Activated T-helper 17 cell treated with anti-CD3 and anti-CD28 coated beads, Interleukin-2, amount 50 U/mL, for 72 hours (primary cell): ENCODE results near the gene LNPEP. TPM values are rescaled to one million over a fixed set of nuclear protein-coding genes. Genes with fewer than 3 reads are reported as not detected.

ENCODE experiments used
- ATAC-seq: fragments of 150-1000 bp; cut with Tn5 transposase; replicated peaks from 2 replicates; pipeline ENCODE4 v1.10.0; 2021; ENCODE audit warnings: mild to moderate bottlenecking, moderate library complexity
- H3K27ac Mint-ChIP-seq: one replicate; pipeline ENCODE4 v1.8.0; 2022; ENCODE audit warnings: mixed read lengths
- H3K27me3 Mint-ChIP-seq: one replicate; pipeline ENCODE4 v1.8.0; 2022; ENCODE audit warnings: mixed read lengths
- H3K36me3 Mint-ChIP-seq: one replicate; pipeline ENCODE4 v1.8.0; 2022; ENCODE audit warnings: low read depth, mild to moderate bottlenecking, mixed read lengths
- H3K4me1 Mint-ChIP-seq: one replicate; pipeline ENCODE4 v1.8.0; 2022; ENCODE audit warnings: mixed read lengths
- H3K4me3 Mint-ChIP-seq: one replicate; pipeline ENCODE4 v1.8.0; 2022; ENCODE audit warnings: mild to moderate bottlenecking, mixed read lengths
- H3K9me3 Mint-ChIP-seq: one replicate; pipeline ENCODE4 v1.8.0; 2022; ENCODE audit warnings: mixed read lengths
- total RNA-seq, 2 donors: library from RNA; stranded (reverse); gene quantifications; one replicate each; pipeline ENCODE4 v1.2.3, GENCODE V29; 2022

Gene LNPEP
- total RNA-seq, 2 donors from 2014 or later: 45.0 to 52.7 TPM

- H3K36me3 Mint-ChIP-seq: peaks cover 84% of the 10 kb centered on the region
Measured at GRCh38 chr5:96984506-96985192, 48.8 kb downstream of the LNPEP start.

GRCh38 chr5:96986450-96986849 is 50.6 kb downstream of the LNPEP start:
- Mint-ChIP-seq H3K27ac (peak overlapping the region; percentile 39), H3K9me3 (no peaks in the 10 kb centered on the region), H3K4me3 (no peak overlapping the region), H3K4me1 (peaks cover 30% of the 10 kb centered on the region), H3K27me3 (no peaks in the 10 kb centered on the region), H3K36me3 (peaks cover 84% of the 10 kb centered on the region)
- ATAC-seq: peak; percentile 76

More at GRCh38 chr5:96984506-96985192, 48.8 kb downstream of the LNPEP start:
- Mint-ChIP-seq H3K4me3 (no peak overlapping the region), H3K27ac (peak overlapping the region; percentile 29), H3K9me3 (no peaks in the 10 kb centered on the region), H3K4me1 (peaks cover 22% of the 10 kb centered on the region), H3K27me3 (no peaks in the 10 kb centered on the region)
- no peak for ATAC-seq

GRCh38 chr5:96990102-96990501 is 54.2 kb downstream of the LNPEP start:
- Mint-ChIP-seq H3K4me3 (no peak overlapping the region), H3K9me3 (no peaks in the 10 kb centered on the region), H3K27ac (no peak overlapping the region), H3K27me3 (no peaks in the 10 kb centered on the region), H3K4me1 (peaks cover 22% of the 10 kb centered on the region), H3K36me3 (peaks cover 95% of the 10 kb centered on the region)
- ATAC-seq: no peak

DNA sequence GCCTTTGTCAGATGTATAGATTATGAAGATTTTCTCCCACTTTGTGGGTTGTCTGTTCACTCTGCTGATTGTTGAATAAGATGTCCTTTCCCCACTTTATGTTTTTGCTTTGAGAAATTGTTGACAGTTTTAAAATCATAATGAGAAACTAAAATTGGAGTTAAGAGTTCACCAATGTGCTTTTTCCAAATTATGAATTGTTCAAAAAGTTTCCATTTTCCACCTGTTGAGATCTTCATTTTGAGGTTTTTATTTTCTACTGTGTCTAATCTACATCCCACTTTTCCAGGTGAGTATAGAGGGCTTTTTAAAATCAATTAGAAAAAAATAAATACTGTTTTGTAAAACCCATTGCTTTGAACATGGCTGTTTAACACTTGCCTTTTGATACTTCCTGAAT is 55.8 kb downstream of the LNPEP start:
- no peaks in the 10 kb centered on the region for H3K27me3 Mint-ChIP-seq

GRCh38 chr5:96993760-96994159 is 57.9 kb downstream of the LNPEP start:
- H3K36me3 Mint-ChIP-seq: peaks cover 67% of the 10 kb centered on the region
- peak overlapping the region; percentile 59 for H3K27ac Mint-ChIP-seq
- ATAC-seq: peak; percentile 50
- peaks cover 18% of the 10 kb centered on the region for H3K4me1 Mint-ChIP-seq
- no peak overlapping the region for H3K4me3 Mint-ChIP-seq
- no peaks in the 10 kb centered on the region for H3K9me3 Mint-ChIP-seq
- H3K27me3 Mint-ChIP-seq: no peaks in the 10 kb centered on the region

More for the DNA sequence above, 55.8 kb downstream of the LNPEP start:
- Mint-ChIP-seq H3K4me3 (no peak overlapping the region), H3K27ac (peak overlapping the region; percentile 71), H3K9me3 (no peaks in the 10 kb centered on the region), H3K4me1 (peaks cover 12% of the 10 kb centered on the region), H3K36me3 (peaks cover 86% of the 10 kb centered on the region)
- no peak for ATAC-seq

GRCh38 chr5:96994493-96994892 is 58.6 kb downstream of the LNPEP start:
- Mint-ChIP-seq H3K4me3 (no peak overlapping the region), H3K27me3 (no peaks in the 10 kb centered on the region), H3K27ac (peak overlapping the region; percentile 59), H3K9me3 (no peaks in the 10 kb centered on the region), H3K36me3 (peaks cover 63% of the 10 kb centered on the region), H3K4me1 (peaks cover 20% of the 10 kb centered on the region)
- peak; percentile 82 for ATAC-seq

DNA sequence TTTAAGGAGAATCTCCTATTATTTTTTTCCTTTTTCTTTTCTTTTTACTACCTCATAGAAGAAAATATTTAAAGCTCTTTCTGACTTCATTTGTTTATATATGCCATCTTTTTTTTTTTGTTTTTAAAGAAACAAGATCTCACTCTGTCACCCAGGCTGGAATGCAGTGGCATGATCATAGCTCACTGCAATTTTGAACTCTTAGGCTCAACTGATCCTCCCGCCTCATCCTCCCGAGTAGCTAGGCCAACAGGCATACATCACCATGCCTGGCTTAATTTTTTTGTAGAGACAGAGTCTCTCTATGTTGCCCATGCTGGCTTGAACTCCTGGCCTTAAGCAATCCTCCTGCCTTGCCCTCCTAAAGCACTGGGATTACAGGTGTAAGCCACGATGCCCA is 59.5 kb downstream of the LNPEP start:
- Mint-ChIP-seq H3K9me3 (no peaks in the 10 kb centered on the region), H3K4me1 (peaks cover 14% of the 10 kb centered on the region), H3K36me3 (peaks cover 54% of the 10 kb centered on the region), H3K4me3 (no peak overlapping the region), H3K27me3 (no peaks in the 10 kb centered on the region), H3K27ac (peak overlapping the region; percentile 78)
- no peak for ATAC-seq

DNA sequence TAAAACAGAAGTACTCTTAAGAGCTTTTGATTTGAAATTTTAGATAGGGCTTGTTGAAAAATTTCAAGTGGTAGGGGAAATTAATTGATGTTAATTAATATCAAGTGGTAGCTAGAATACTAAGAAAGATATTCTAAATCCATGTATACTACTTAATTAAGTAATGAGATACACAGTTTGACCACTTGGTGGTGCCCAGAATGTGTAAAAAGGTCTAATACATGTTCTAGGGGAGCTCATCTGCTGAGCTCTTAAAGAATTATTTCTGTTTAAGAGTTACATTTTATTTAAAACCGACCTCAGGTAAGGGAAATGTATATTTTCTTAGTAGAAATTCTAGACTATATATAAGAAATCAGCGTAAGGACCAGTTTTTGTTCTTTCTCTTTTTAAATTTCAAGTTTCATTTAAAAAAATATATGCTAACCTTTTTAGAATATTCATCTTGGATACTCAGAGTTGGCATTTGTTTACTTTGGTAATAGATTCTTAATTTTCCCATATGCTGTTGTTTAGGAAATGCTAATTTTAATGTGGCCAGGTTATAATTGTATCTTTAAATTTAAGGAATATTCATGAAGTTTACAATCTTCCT is 61.5 kb downstream of the LNPEP start:
- no peak for ATAC-seq
- H3K4me3 Mint-ChIP-seq: no peak overlapping the region
- H3K27me3 Mint-ChIP-seq: no peaks in the 10 kb centered on the region
- no peaks in the 10 kb centered on the region for H3K9me3 Mint-ChIP-seq
- peaks cover 8% of the 10 kb centered on the region for H3K4me1 Mint-ChIP-seq
- H3K27ac Mint-ChIP-seq: no peak overlapping the region
- H3K36me3 Mint-ChIP-seq: peaks cover 34% of the 10 kb centered on the region

- Mint-ChIP-seq H3K4me3 (no peak overlapping the region), H3K9me3 (no peaks in the 10 kb centered on the region), H3K27me3 (no peaks in the 10 kb centered on the region), H3K27ac (no peak overlapping the region), H3K36me3 (peaks cover 9% of the 10 kb centered on the region), H3K4me1 (peaks cover 14% of the 10 kb centered on the region)
- no peak for ATAC-seq
Measured at GRCh38 chr5:96999856-97000255, 64.0 kb downstream of the LNPEP start.

- Mint-ChIP-seq H3K9me3 (no peaks in the 10 kb centered on the region), H3K4me3 (no peak overlapping the region), H3K36me3 (peaks cover 4% of the 10 kb centered on the region), H3K27me3 (no peaks in the 10 kb centered on the region), H3K4me1 (peaks cover 15% of the 10 kb centered on the region), H3K27ac (no peak overlapping the region)
- ATAC-seq: no peak
Measured at GRCh38 chr5:97000391-97000790, 64.5 kb downstream of the LNPEP start.

DNA sequence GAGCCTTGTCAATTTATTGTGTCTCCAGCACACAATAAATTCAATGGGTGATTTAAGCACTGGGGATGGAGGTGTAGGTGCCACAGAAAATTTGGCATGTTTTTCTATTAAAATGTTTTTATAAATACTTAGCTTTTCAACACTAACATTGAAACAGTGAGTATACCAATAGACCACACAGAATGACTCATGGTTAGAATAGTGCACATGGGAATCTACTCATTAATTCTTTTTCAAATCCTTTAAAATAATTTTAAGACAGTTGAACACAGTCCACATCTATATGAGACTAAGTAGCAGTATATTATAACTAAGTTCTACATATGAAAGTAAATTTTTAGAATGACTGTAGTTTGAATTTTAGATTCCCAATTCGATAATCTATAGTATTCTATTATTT is 67.1 kb downstream of the LNPEP start:
- Mint-ChIP-seq H3K36me3 (peaks cover 15% of the 10 kb centered on the region), H3K4me3 (no peak overlapping the region), H3K4me1 (peaks cover 20% of the 10 kb centered on the region), H3K27me3 (no peaks in the 10 kb centered on the region), H3K27ac (no peak overlapping the region), H3K9me3 (no peaks in the 10 kb centered on the region)
- peak; percentile 45 for ATAC-seq

- H3K27me3 Mint-ChIP-seq: no peaks in the 10 kb centered on the region
- peak; percentile 89 for ATAC-seq
- H3K4me3 Mint-ChIP-seq: no peak overlapping the region
- peaks cover 20% of the 10 kb centered on the region for H3K4me1 Mint-ChIP-seq
- H3K36me3 Mint-ChIP-seq: peaks cover 25% of the 10 kb centered on the region
- no peaks in the 10 kb centered on the region for H3K9me3 Mint-ChIP-seq
- H3K27ac Mint-ChIP-seq: peak overlapping the region; percentile 69
Measured at GRCh38 chr5:97004423-97005060, 68.7 kb downstream of the LNPEP start.

DNA sequence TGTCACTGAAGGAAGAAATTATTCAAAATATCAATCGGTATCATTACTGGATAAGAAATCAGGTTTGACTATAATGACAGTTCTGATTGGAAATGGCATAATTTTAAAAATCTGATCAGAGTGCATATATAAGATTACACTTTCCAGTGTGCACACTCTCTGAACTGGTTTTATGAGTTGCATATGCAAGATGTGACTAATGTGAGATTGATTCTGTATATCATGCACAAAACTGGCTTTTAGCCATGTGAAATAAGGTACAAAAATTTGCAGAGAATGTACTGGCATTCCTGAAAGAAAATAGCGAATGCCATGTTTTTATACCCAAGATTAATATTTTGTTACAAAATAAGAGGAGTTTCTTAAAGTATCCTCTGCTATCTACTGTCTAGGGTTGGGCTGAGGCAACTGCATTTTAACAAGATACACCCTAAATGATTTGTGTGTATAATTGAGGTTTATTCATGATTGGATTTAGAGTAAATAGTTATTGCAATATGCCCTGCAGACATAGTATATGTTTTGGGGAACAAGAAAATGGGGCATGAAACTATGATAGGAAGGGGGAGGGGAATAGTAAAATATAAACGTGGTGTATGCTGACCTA is 70.7 kb downstream of the LNPEP start:
- no peak for ATAC-seq
- Mint-ChIP-seq H3K36me3 (peaks cover 41% of the 10 kb centered on the region), H3K27me3 (no peaks in the 10 kb centered on the region), H3K27ac (no peak overlapping the region), H3K9me3 (no peaks in the 10 kb centered on the region), H3K4me3 (no peak overlapping the region), H3K4me1 (peaks cover 26% of the 10 kb centered on the region)

- H3K4me3 Mint-ChIP-seq: peak overlapping the region; percentile 49
- H3K27me3 Mint-ChIP-seq: no peaks in the 10 kb centered on the region
- H3K4me1 Mint-ChIP-seq: peaks cover 30% of the 10 kb centered on the region
- no peaks in the 10 kb centered on the region for H3K9me3 Mint-ChIP-seq
- ATAC-seq: peak; percentile 69
- H3K27ac Mint-ChIP-seq: peak overlapping the region; percentile 81
- peaks cover 64% of the 10 kb centered on the region for H3K36me3 Mint-ChIP-seq
Measured at GRCh38 chr5:97009212-97009898, 73.5 kb downstream of the LNPEP start.
